ENCODE measurements around the gene ZNF513.
"Not testable (repeated sequence)": the region's sequence is repeated elsewhere in the genome, so short reads cannot be mapped to it uniquely, and the experiment has no call there.

ZNF513 gene, protein sequence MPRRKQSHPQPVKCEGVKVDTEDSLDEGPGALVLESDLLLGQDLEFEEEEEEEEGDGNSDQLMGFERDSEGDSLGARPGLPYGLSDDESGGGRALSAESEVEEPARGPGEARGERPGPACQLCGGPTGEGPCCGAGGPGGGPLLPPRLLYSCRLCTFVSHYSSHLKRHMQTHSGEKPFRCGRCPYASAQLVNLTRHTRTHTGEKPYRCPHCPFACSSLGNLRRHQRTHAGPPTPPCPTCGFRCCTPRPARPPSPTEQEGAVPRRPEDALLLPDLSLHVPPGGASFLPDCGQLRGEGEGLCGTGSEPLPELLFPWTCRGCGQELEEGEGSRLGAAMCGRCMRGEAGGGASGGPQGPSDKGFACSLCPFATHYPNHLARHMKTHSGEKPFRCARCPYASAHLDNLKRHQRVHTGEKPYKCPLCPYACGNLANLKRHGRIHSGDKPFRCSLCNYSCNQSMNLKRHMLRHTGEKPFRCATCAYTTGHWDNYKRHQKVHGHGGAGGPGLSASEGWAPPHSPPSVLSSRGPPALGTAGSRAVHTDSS

DNA sequence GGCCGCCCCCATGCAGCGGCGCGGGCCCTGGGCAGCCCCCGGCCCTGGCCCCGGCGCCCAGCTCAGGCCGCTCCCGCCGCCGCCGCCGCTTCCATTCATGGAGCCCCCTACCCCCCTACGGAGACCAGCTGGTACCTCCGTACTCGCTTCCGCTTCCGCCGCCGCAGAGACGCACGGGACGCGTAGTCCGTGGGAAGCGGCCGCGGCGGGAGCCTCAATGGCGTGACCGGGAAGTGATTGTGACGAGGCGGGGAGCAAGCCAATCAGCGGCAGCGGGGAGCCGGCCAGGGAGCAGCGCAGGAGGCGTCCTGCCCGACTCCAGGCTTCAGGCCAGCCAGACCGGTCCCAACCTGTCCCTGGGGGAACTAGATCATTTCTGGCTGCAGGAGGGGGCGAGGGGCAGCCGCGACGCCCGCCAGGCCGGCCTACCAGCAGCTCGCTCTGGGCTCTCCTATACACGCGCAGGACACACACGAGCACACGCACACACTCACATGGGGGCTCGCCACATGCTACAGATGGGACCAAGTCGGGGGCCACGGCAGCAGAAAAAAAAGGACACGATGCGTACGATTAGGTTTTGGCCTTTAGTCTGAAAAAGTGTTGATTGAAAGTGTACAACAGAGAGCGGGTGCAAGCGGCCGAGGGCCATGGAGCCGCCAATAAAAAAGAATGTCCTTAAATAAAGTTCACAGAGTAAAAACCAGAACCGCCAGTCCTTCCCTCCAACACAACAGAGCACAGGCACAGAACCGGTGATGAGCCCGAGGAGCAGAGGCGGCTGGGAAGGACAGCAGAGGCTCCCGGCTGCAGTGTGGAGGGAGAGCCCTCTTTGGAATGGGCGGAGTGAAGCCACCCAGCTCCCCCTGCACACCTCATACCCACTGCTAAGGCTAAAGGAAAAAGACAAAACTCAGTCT lies at the start of gene ZNF513:
ZNF513 (minus strand) TSS at position 109 of the 920 bp plus-strand sequence. CDS start 208 bp downstream, outside the sequence.
- DNase-seq, result peak; percentile 83

DNA sequence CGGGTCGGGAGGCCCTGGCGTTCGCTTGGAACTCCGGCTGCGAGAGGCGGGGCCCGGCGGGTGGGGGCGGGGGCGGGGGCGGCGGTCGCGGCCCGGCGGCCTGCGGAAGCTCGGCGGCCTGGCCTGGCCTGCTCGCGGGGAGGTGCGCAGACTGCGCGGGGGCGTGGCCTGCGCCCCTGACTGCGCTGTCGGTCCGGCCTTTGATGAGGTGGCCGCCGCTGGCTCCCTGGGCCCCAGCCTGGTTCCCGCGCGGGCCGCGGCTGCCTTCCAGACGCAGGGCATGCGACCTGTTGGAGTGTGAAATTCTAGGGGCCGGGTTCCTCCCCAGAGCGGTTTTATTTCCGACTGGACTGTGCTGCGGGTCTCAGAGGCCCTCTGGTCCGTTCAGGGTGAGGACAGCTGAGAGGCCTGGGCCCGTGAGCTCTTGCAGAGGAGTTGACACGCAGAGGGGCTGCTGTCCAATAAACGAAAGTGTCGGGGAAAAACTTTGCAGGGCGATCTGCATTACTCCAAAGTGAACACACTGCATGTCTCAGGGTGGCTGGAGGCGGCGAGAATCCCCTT lies 48.5 kb upstream of the ZNF513 start:
- DNase-seq, result peak; percentile 66

DNA sequence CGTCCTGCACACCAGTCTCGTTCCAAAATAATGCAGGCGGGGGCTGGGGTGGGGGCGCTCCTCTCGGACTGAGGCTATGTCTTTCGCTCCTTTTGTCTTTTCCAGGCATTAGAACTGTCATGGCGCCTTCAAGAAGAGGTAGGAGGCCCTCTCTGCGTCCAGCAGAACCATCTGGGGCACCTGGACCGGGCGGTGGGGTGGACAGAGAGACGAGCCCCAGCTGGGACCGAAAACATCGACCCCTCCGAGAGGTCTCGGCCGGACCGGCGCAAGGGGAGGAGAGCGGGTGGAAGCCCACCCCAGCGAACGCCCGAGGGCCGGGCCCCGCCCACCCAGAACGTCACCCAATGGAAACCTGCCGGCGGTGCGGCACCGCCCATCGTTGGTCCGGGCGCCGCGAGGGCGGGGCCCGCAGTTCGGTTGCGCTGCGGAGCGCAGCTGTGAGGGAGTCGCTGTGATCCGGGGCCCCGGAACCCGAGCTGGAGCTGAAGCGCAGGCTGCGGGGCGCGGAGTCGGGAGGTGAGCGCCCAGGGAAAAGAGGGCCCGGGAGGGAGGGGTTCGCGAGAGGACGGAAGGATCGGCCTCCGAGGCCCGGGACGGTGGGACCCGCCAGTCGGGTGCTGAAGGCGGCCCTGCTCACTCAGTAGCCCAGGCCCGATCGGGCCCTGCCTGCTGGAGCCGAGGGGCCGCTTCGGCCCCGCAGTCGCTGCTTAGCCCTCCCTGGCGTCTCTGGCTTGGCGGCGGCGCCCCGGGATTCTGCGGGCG lies 47.9 kb upstream of the ZNF513 start, which contains the start of gene NRBP1:
NRBP1 (plus strand) TSS at position 419 of the 765 bp plus-strand sequence. CDS start 4,643 bp downstream, outside the sequence.
- DNase-seq, result peak; percentile 90

DNA sequence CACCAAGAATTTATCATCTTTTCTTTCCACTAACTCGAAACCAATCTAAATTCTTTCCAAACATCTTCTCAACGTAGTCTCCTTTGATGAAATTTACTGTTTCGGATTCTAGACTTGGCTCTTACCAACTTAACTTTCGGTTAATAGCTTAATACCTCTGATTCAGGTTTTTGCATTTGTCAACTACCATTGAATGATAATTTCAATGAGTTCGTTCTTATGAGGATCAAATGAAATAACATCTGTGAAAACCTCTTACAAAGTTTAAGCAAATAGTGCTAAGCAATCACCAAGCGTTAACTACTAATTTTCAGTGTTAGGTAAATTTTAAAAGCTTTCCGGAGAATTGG lies 47.3 kb upstream of the ZNF513 start:
- no peak for DNase-seq

DNA sequence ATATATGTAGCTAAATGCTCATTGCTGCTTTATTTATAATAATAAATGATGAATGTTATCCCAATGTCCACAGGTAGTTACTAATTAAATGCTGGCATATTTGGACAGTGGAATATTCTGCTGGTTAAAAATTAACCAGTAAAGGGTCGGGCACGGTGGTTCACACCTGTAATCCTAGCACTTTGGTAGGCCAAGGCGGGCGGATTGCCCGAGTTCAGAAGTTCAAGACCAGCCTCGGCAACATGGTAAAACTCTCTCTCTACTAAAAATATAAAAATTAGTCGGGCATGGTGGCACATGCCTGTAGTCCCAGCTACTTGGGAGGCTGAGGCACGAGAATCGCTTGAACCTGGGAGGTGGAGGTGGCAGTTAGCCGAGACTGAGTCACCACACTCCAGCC lies 44.5 kb upstream of the ZNF513 start:
- not testable (repeated sequence) for DNase-seq

DNA sequence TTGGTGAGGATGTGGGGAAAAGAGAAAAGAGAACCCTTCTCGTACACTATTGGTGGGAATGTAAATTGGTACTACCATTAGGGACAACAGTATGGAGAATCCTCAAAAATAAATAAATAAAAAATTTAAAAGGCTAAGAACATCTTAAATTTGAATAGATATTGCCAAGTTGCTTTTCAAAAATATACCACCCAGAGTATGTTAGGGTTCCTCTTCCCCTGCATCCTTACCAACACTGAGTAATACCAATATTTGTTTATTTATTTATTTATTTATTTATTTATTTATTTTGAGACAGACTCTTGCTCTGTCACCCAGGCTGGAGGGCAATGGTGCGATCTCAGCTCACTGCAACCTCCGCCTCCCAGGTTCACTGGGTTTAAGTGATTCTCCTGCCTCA lies 42.4 kb upstream of the ZNF513 start:
- DNase-seq, result no peak

DNA sequence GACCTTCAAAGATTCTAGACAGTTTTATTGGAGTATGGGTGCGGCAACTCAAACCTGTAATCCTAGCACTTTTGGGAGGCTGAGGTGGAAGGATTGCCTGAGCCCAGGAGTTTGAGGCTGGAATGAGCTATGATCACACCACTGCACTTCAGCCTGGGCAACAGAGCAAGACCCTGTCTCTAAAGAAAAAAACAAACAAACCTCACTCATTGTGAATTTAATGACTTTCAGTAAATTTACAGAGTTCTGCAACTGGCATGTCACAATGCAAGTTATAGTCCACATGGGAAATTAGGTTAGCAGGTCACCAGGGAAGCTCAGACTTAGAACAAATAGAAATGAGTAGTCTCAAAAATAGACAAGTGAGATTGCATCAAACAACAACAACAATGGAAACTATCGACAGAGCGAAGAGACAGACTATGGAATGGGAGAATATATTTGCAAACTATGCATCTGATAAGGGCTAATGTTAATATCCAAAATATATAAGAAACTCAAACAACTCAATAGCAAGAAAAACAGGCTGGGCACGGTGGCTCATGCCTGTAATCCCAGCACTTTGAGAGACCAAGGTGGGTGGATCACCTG lies 41.2 kb upstream of the ZNF513 start:
- no peak for DNase-seq

DNA sequence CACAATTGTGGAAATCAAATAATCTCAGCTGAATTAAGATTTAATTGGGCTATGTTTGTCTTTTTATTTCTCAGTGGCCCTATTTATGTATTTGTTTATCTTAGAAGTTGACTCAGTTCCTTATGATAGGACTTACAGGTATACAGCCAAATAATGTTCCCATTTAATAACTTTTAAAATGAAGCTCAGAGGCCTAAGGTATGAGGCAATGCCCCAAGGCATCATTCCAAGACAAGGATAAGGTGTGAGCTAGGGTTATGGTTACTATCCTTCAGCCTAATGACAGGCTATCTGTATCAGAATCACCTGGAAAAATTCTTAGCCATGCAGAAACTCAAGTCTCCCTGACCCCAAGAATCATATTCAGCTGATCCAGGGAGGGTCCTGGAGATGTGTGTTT lies 40.5 kb upstream of the ZNF513 start:
- no peak for DNase-seq

DNA sequence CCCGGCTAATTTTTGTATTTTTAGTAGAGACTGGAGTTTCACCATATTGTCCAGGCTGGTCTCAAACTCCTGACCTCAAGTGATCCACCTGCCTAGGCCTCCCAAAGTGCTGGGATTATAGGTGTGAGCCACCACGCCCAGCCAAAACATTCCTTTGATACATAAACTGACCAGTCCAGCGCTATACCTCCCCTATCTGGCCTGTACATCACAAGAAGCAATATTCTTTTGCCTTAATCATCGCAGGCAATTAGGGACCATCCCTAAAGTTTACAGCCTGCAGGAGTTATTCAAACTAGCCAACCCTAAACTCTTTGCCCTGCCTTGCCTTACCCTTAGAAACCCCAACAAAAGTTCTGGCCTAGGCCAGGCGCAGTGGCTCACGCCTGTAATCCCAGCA lies 35.6 kb upstream of the ZNF513 start:
- no peak for DNase-seq

DNA sequence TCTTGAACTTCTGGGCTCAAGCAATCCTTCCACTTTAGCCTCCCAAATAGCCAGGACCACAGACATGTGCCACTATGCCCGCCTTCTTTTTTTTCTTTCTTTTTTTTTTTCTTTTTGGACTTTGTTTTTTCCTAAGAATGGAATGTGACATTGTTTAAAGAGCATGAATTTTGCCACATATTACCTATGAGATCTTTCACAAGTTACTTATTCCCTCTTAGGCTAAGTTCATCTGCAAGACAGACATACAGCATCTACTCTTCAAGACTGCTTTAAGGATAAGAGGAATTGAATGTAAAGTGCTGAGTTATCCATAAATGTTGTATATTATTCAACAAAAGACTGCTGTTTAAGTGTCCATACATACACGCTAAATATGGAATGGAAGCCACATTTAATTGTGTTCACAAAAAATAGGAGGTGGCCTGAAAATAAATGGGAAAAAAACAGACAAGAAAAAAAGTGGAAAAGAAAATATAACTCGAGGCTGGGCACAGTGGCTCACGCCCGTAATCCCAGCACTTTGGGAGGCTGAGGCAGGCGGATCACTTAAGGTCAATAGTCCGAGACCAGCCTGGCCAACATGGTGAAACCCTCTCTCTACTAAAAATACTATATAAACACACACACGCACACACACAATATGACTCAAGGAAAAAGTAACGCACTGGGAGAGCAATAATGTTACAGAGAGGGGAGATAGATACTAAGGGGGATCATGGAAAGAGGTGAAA lies 32.1 kb upstream of the ZNF513 start:
- no peak for DNase-seq

DNA sequence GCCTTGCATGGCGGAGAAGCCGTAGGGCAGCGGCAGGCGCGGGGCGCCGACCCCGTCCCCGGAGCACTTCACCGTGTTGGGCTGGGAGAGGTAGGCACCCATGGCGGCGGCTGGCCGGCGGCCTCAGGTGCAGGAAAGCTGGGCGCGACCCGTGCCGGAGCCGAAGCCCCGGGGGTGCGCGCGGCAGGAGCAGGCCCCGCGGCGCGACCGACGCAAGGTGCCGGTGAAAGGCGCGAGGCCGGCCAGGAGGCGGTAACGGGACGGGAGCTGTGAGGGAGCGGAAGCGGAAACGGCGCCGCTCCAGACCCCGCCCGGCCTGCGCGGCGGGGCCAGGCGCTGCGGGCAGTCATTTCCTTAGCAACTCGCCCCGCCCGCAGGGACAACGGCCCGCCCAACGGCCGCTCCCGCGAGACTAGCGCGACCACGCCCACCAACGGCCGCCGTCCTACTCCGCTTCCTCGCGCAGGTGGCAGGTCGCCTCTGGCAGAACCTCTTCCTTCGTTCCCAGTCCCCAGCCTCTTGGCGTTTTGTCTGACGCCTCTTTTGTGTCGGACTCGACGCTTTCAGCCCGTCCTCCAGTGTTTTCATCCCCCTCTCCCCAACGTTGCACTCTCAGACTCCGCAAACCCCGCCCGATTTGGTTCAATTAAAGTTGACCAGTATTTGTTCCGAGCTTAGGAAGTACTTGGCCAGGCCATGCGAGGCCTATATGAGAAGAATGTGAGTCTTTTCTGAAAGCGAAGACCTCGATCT lies 29.0 kb upstream of the ZNF513 start, which contains the start of gene PPM1G:
PPM1G (minus strand) TSS at position 271 of the 753 bp plus-strand sequence; CDS start at position 102, 169 bp downstream.
- DNase-seq, result peak; percentile 96

DNA sequence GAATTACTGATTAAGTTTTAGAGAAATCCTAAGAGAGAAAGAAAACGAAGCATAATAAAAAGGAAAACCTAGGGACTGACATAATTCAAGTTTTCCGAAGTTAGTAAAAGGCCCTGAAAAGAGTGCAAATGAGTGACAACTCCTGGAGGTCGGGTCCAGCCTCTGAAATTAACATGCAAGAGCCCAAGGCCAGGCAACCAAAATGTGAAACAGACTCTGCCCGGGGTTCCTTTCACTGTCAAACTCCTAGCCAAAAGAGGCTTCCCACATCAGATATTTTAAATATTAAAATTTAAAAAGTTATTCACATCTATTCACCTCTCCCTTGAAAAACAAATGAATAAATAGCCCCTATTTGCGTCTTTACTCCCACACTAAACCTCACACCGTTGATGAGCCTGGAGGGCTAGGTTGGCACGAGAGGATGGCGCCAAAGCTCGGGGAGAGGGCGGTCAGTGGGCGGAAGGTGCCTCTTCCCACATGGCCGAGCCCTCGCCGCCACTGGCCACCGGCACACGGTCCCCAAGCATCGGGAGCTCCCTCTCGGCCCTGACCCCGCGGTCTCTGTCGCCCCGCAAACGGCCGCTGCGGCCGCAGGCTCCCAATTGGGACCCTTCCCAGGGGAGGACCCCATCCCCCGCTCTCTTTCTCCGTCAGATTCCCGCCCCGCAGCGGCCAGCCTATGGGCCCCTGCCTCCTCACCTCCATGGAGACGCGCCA lies 28.2 kb upstream of the ZNF513 start:
- DNase-seq, result no peak

DNA sequence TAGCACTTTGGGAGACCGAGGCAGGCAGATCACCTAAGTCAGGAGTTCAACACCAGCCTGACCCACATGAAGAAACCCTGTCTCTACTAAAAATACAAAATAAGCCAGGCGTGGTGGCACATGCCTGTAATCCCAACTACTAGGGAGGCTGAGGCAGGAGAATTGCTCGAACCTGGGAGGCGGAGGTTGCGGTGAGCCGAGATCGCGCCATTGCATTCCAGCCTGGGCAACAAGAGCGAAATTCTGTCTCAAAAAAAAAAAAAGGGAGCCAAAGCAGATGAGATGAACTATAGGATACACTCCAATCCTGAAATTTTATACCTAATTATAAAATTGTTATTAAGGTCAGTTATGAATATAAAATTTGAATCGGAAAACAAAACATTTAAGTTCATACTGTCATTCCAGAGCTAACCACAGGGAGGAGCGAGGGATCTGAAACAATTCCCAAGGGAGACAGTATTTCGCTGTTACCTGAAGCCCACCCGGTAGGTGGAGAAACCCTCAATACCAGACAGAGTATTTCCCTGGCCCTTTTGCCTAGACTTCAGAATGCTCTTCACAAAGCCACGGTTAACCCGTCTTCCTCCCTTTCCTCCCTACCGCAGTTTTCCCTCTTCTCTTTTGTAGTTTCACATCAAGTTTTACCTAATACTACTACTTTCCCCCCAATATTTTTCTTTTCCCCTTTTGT lies 27.4 kb upstream of the ZNF513 start:
- DNase-seq, result no peak

DNA sequence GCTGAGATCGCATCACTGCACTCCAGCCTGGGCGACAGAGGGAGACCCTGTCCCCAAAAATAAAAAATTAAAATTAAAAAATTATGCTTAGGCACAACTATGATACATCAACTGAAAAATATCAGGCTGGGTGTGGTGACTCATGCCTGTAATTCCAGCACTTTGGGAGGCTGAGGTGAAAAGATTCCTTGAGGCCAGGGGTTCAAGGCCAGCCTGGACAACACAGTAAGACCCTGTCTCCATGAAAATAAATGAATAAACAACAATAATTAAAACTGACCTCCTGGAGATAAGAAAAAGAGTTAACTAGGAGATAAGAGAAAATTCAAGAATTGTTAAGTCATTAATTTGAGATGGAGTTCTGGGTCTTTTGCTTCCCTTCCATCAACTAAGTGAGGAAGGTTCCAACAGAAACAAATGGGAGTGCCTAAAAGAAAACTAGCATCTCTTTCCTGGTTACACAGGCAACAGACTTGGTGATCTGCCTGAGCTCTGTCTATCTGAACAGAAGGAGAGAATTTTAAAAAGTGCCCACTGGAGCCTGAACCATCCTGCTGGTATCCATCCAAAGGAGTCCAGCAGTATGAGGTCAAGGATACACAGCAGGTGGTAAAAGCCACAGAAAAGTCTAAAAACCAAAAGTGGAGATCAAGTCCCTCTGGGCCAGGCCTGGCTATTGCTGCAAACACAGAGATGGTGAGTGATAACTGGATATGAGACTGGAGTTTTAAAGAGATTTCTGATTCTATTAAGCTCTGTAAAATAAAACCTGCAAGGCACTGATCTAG lies 20.0 kb upstream of the ZNF513 start:
- DNase-seq, result no peak

DNA sequence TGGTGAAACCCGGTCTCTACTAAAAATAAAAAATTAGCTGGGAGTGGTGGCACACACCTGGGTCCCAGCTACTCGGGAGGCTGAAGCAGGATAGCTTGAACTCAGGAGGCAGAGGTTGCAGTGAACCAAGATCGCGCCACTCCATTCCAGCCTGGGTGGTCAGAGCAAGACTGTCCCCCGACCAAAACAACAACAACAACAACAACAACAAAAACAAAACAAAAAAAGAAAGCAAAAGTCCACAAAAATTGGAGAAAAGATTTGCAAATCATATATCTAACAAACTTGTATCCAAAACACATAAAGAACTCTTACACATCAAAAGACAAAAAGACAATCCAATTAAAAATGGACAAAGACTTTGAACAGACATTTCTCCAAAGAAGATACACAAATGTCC lies 18.4 kb upstream of the ZNF513 start:
- DNase-seq, result no peak

DNA sequence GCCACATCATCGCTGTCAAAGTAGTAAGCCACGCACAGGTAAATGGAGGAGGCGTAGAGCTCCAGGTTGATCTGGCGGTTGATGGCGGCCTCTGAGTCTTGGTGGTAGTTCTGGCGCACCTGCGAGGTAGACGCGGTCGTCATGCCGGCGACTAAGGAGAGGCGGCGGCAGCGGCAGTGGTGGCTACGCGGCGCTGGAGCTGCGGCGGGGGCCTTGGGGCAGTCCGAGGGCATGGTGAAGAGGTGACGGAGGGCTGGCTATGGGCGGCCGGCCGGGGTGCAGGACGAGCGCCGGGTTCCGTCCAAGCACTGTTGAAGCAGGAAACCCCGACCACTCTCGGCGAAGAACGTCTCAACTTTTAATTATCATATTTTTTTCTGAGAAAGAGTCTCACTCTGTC lies 12.7 kb upstream of the ZNF513 start:
- no peak for DNase-seq

DNA sequence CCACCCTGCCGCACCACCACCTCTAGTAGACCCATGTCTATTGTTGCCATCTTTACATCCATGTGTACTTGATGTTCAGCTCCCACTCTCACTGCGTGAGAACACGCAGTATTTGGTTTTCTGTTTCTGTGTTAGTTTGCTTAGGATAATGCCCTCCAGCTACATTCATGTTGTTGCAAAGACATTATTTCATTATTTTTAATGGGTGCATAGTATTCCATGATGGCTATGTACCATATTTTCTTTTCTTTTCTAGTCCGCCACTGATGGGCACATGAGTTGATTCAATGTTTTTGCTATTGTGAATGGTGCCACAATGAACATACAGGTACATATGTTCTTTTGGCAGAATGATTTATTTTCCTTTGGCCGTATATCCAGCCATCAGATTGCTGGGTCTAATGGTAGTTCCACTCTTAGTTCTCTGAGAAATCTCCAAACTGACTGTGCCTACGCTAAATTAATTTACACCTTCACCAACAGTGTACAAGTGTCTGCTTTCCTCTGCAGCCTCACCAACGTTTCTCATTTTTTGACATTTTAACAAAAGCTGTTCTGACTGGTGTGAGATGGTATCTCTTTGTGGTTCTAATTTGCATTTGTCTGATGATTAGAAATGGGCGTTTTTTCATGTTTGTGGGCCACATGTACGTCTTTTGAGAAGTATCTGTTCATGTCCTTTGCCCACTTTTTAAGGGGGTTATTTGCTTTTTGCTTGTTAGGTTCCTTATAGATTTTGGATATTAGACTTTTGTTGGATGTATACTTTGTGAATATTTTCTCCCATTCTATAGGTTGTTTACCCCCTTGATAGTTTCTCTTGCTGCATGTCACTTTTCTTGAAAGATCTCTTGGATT lies 10.5 kb upstream of the ZNF513 start:
- no peak for DNase-seq

Data from activated effector memory CD4-positive, alpha-beta T cell treated with Interleukin-2 at 50 U/mL for 16 hours (primary cell).